ENCODE measurements around the gene ADCK2.

DNA sequence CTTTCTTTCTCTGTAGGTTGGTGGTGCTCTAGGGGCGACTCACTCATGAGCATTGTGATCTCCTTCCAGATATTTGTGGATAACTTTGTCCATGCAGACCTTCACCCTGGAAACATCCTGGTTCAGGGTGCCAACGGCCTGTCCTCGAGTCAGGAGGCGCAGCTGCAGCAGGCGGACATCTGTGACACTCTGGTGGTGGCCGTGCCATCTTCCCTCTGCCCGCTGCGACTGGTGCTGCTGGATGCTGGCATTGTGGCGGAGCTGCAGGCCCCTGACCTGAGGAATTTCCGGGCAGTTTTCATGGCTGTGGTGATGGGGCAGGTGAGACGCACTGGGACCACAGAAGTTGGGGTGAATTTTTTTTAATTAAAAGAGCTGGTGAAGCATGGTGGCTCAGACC is 14.2 kb downstream of the ADCK2 start:
- no peak for TF ChIP-seq CTCF (IDR thresholded peaks at IDR 0.05)
- TF ChIP-seq ZFX (IDR thresholded peaks at IDR 0.05; ENCODE audit: borderline replicate concordance), result no peak

Measured in 22Rv1 (cell line).